Naive thymus-derived CD8-positive, alpha-beta T cell (primary cell): ENCODE results near the gene POC5. TPM values are rescaled to one million over a fixed set of nuclear protein-coding genes. Genes with fewer than 3 reads are reported as not detected.

ENCODE experiments used
- ATAC-seq, 2 donors: fragments of 150-1000 bp; cut with Tn5 transposase in 1 of 2; sonication (Bioruptor Pico), chemical (Tn5 transposase) in 1 of 2; 1 replicate in 1 of 2; 2 replicates in 1 of 2; pipeline ENCODE4 v1.10.0; 2021; ENCODE audit warnings: mild to moderate bottlenecking in 2 of 2, moderate library complexity in 2 of 2
- POLR2A ChIA-PET: fragments of 350-600 bp; sonication (Branson Sonifier 250); formaldehyde crosslinking; loops from one replicate; lab custom pipeline; 2021; ENCODE audit warnings: antibody characterized with exemption; lab: Charles Lee
- DNase-seq, 10 donors: peaks; one replicate each; pipeline versions ENCODE4 v3.0.0 to v3.0.0-alpha.2; 2020 to 2022
- H3K27ac Mint-ChIP-seq, 10 donors: one replicate each; pipeline ENCODE4 v1.8.0; 2020 to 2022; ENCODE audit warnings: mild to moderate bottlenecking in 10 of 10, mixed read lengths in 10 of 10, moderate library complexity in 4 of 10, inconsistent platforms in 1 of 10
- H3K27me3 Mint-ChIP-seq, 5 donors: one replicate each; pipeline ENCODE4 v1.8.0; 2021 to 2022; ENCODE audit warnings: mixed read lengths in 5 of 5
- H3K36me3 Mint-ChIP-seq, 3 donors: one replicate each; pipeline ENCODE4 v1.8.0; 2020 to 2022; ENCODE audit warnings: mixed read lengths in 3 of 3, mild to moderate bottlenecking in 2 of 3, inconsistent platforms in 1 of 3
- H3K4me1 Mint-ChIP-seq, 4 donors: one replicate each; pipeline ENCODE4 v1.8.0; 2021 to 2022; ENCODE audit warnings: mixed read lengths in 4 of 4
- H3K4me3 Mint-ChIP-seq, 10 donors: one replicate each; pipeline ENCODE4 v1.8.0; 2020 to 2022; ENCODE audit warnings: mild to moderate bottlenecking in 10 of 10, mixed read lengths in 10 of 10, moderate library complexity in 6 of 10, inconsistent platforms in 1 of 10
- H3K9me3 Mint-ChIP-seq, 9 donors: one replicate each; pipeline ENCODE4 v1.8.0; 2020 to 2022; ENCODE audit warnings: mixed read lengths in 9 of 9, mild to moderate bottlenecking in 3 of 9, inconsistent platforms in 1 of 9, moderate library complexity in 1 of 9
- polyA plus RNA-seq, 3 donors: library from polyadenylated mRNA; unstranded; fragments of 300-500 nt; fragmentation: Illumina TruSeq; gene quantifications; one replicate each; pipeline ENCODE4 v1.2.3, GENCODE V29; 2021
- total RNA-seq, 8 experiments: library from RNA in 2 of 8; stranded (reverse) in 2 of 8; gene quantifications; one replicate each; pipeline ENCODE4 v1.2.3 and lab custom pipeline; 2021 to 2026

Gene POC5
- total and polyA plus RNA-seq, 5 experiments from 2014 or later: 6.8 to 17.2 (median 13.3) TPM

DNA sequence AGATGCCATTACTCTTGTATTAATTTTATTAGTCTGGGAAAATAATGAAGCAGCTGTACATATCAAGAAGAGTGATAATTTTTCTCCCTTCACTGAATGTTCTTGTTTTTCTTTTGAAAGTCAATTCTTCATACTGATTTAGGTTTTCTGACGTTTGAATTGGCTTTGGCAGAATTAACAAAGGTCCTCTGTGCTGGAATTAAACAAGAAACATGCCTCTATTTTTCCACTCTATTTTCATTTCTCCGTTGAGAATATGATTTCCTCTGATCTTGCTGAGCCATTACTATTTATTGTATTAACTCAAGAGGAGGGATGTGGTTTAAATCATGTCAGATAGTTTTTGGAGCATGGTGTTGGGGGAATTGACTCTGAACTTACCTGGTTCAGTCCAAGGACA is 63.7 kb downstream of the POC5 start:
- Mint-ChIP-seq H3K4me1 (peaks cover 0 to 2% (median under 1%) of the 10 kb centered on the region in 4 donors), H3K9me3 (peaks cover 0 to 6% (median 0%) of the 10 kb centered on the region in 9 donors), H3K27me3 (peaks cover 0 to 9% (median 1%) of the 10 kb centered on the region in 5 donors), H3K4me3 (no peak overlapping the region), H3K27ac (no peak overlapping the region), H3K36me3 (no peaks in the 10 kb centered on the region)
- ATAC-seq (no peak), DNase-seq (no peak)
- POLR2A ChIA-PET: no interaction called here

DNA sequence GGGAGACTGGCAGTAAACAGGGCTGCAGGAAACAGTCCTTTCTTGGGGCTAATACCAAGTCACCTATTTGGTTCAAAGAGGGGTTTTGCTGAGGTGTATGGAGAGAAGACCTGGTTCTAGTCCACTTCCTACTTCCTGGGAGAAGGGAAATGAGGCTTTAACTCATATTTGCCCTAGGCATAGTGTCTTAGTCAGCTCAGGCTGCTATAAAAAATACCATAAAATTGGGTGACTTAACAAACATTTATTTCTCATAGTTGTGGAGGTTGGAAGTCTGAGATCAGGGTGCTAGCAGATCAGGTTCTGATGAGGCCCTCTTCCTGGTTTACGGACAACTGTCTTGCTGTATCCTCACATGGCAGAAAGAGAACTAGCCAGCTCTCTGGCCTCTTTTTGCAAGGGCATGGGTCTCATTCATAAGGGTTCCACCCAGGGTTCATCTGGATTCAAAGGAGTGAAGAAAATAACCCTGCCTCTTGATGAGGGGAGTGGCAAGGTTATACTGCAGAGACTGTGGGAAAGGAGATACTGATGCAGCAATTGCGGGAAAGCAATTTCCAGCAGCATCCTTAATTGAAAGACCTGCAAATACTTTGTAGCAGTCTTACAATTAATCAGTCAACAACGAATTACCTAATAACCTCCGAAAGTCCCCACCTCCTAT is 65.5 kb downstream of the POC5 start:
- POLR2A ChIA-PET: no interaction called here
- ATAC-seq: no peak
- Mint-ChIP-seq H3K36me3 (no peaks in the 10 kb centered on the region), H3K4me1 (peaks cover 0 to 4% (median under 1%) of the 10 kb centered on the region in 4 donors), H3K4me3 (no peak overlapping the region), H3K9me3 (peaks cover 0 to 9% (median 2%) of the 10 kb centered on the region in 9 donors), H3K27ac (no peak overlapping the region), H3K27me3 (peaks cover 0 to 9% (median 1%) of the 10 kb centered on the region in 5 donors)
- DNase-seq: no peak

DNA sequence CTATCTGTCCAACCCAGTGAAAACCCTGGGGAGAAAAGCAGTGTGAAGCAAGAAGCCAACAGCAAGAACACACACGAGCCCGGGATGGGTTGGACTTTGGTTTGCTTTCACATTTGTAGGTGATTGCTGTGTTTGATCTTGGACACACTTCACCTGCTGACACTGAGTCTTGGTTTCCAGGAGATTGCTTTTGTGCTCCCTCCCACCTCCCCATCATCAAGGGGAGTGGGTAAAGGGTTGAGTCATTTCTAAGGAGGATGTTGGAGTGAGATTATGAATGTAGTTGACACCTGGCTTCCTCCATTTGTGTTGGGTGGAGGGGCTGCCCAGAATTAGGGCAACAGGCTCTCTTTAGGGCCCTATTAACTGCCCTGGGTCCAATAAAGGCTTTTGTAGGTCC is 68.5 kb downstream of the POC5 start:
- peaks cover 0 to 2% (median 0%) of the 10 kb centered on the region in 4 donors for H3K4me1 Mint-ChIP-seq
- POLR2A ChIA-PET: no interaction called here
- H3K36me3 Mint-ChIP-seq: no peaks in the 10 kb centered on the region
- H3K27ac Mint-ChIP-seq: no peak overlapping the region
- ATAC-seq (no peak), DNase-seq (no peak)
- no peaks in the 10 kb centered on the region for H3K27me3 Mint-ChIP-seq
- no peak overlapping the region for H3K4me3 Mint-ChIP-seq
- peaks cover 0 to 9% (median 2%) of the 10 kb centered on the region in 9 donors for H3K9me3 Mint-ChIP-seq

DNA sequence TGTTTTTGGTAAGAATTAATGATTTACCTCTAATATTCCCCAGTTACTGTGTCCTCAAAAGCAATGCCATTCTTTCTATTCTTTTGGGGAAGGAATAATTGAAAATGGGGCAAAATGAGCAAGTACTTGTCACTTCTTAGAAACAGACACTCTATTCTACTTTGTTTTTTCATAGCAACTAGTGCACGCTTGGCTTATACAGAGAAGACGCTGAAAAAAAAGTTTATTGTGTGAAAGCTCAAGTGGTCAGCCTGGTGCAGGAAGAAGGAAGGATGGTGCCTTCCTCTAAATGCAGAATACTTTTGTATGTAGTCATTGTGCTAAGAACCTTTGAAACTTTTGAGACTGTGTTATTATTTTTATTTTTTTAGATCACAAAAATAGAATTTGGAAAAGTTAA is 76.4 kb downstream of the POC5 start:
- no peak overlapping the region for H3K27ac Mint-ChIP-seq
- no peaks in the 10 kb centered on the region for H3K4me1 Mint-ChIP-seq
- peaks cover 0 to 7% (median 0%) of the 10 kb centered on the region in 3 donors for H3K36me3 Mint-ChIP-seq
- ATAC-seq (no peak), DNase-seq (no peak)
- peaks cover 0 to 7% (median 0%) of the 10 kb centered on the region in 9 donors for H3K9me3 Mint-ChIP-seq
- no peak overlapping the region for H3K4me3 Mint-ChIP-seq
- POLR2A ChIA-PET: no interaction called here
- peaks cover 0 to 8% (median 0%) of the 10 kb centered on the region in 5 donors for H3K27me3 Mint-ChIP-seq

DNA sequence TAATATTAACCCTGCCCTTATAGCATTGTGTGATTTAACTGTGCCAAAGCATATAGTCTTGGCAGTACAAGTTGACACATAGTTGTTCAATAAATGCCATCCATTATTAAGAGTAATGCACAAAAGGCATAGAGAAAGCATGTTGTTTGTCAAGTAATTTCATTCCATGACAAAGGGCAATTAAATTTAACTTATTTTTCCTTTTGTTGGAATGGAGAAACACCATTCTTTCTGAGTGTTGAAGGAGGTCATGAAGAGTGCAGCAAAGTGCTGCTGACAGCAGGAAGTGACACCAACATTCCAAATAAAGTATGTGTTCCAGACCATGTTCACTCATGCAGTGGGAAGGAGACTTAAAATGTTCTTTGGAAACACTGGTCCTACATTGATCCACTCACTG is 76.8 kb downstream of the POC5 start:
- DNase-seq (no peak), ATAC-seq (no peak)
- peaks cover 0 to 8% (median 0%) of the 10 kb centered on the region in 5 donors for H3K27me3 Mint-ChIP-seq
- H3K36me3 Mint-ChIP-seq: peaks cover 0 to 7% (median 0%) of the 10 kb centered on the region in 3 donors
- POLR2A ChIA-PET: no interaction called here
- H3K4me1 Mint-ChIP-seq: no peaks in the 10 kb centered on the region
- H3K9me3 Mint-ChIP-seq: peaks cover 0 to 7% (median 0%) of the 10 kb centered on the region in 9 donors
- no peak overlapping the region for H3K4me3 Mint-ChIP-seq
- no peak overlapping the region for H3K27ac Mint-ChIP-seq

DNA sequence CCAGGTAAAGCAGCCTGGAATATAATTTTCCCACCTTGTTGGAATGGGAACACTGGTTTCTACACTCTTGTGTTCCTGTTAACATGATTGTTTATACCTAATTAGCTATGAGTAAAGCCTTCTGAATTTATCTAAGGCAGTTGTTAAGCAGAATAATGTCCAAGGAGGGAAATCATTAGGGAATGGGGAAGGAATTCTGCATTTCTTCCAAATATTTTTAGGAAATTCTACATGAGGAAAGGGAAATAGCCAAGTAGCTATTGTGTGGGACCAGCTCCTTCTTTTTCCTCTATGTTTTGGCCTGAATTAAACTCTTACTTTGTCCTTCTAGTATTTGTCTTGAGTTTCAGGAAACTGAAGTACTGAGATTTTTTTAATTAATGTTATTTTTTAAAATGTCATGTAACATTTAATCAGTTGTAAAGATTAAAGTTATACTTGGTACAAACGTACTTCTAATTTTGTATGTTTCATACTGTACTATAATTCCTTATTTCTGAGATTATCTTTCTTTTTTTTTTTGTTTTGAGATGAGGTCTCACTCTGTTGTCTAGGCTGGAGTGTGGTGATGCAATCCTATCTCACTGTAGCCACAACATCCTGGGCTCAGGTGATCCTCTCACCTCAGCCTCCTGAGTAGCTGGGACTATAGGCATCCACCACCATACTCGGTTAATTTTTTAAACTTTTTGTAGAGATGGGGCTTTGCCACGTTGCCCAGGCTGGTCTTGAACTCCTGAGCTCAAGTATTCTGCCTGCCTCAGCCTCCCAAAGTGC is 77.5 kb downstream of the POC5 start:
- Mint-ChIP-seq H3K4me1 (no peaks in the 10 kb centered on the region), H3K27me3 (peaks cover 0 to 10% (median 0%) of the 10 kb centered on the region in 5 donors), H3K4me3 (no peak overlapping the region), H3K27ac (no peak overlapping the region), H3K9me3 (peaks cover 0 to 7% (median 0%) of the 10 kb centered on the region in 9 donors), H3K36me3 (peaks cover 0 to 7% (median 0%) of the 10 kb centered on the region in 3 donors)
- DNase-seq (no peak), ATAC-seq (no peak)
- POLR2A ChIA-PET: no interaction called here

DNA sequence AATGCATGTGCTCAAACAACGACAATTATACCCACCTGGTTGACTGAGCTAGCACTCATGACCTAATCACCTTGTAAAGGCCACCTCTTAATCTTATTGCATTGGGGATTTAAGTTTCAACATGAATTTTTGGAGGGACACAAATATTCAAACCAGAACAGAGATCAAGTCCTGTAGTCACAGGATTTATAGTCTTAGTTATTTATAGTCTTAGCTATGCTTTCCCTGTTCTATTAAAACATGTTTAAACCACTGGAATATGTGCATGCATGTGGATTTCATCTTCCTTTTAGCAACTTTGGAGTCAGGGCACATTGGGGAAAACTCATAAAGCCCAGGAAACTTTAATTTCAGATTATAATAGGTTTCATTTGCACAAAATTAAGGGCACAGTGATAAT is 79.3 kb downstream of the POC5 start:
- H3K36me3 Mint-ChIP-seq: peaks cover 0 to 7% (median 0%) of the 10 kb centered on the region in 3 donors

DNA sequence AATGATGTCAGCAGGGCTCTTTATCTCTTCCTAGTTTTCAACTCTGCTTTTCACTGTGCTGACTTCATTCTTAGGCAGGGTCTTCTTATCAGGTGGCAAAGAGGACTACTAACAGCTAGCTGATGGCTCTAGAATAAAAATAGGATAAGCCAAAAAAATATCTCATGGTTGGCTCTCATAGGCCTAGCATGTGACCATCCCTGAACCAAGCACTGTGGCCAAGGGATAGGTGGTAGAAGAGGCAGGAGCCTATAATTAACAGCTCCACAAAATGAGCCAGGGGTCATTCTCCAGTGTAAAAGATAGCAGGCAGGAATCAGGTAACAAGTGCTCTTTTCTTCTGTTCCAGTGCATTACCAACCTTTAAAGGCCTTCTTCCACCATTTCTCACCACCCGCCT is 84.9 kb downstream of the POC5 start:
- Mint-ChIP-seq H3K27ac (no peak overlapping the region), H3K36me3 (peaks cover 0 to 2% (median 0%) of the 10 kb centered on the region in 3 donors), H3K27me3 (peaks cover 0 to 11% (median 0%) of the 10 kb centered on the region in 5 donors), H3K4me1 (peaks cover 0 to under 1% (median 0%) of the 10 kb centered on the region in 4 donors), H3K4me3 (no peak overlapping the region), H3K9me3 (peaks cover 0 to 2% (median 0%) of the 10 kb centered on the region in 9 donors)
- POLR2A ChIA-PET: no interaction called here
- DNase-seq (no peak), ATAC-seq (no peak)

More for the DNA sequence above, 79.3 kb downstream of the POC5 start:
- no peaks in the 10 kb centered on the region for H3K4me1 Mint-ChIP-seq
- POLR2A ChIA-PET: no interaction called here
- peaks cover 0 to 7% (median 2%) of the 10 kb centered on the region in 9 donors for H3K9me3 Mint-ChIP-seq
- H3K4me3 Mint-ChIP-seq: no peak overlapping the region
- H3K27ac Mint-ChIP-seq: no peak overlapping the region
- ATAC-seq (no peak), DNase-seq (no peak)
- H3K27me3 Mint-ChIP-seq: peaks cover 0 to 11% (median 0%) of the 10 kb centered on the region in 5 donors

DNA sequence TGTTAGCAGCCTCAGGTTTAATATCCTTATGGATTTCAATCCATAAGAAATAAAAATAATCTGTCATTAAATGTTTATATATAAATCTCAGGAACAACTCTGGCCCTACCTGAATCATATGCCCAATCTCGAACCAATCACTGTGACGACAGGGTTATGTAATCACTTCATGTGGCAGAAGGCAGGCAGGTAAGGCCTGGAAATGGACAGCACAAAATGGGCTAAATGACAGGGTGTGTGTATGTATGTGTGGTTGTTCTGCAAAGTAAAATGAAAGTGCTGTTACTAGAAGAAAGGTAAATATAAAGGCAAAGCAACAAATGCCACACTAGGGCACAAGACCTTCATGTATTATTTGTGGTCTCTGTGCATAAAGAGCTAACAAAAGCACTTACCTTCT is 86.4 kb downstream of the POC5 start:
- POLR2A ChIA-PET: no interaction called here
- peaks cover 0 to 2% (median 0%) of the 10 kb centered on the region in 9 donors for H3K9me3 Mint-ChIP-seq
- DNase-seq: no peak

DNA sequence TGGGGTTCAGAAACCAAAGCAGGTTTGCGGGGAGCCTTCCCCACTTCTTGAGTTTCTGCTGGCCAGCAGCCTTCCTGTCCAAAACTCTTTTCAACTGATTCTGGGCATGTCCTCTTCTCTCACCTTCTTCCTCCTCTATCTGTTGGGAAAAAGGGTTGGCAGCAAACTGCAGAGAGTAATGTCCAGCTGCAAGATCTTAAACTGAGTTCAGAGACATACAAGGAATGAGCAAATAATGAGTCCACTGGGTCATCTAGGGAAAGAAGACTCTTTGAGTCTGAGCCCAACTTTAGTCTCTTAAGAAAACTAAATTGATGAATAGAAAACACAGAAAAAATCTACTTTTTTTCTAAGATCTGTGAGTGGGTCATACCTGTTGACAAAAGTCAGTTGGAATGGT is 89.4 kb downstream of the POC5 start:
- no peak for ATAC-seq
- Mint-ChIP-seq H3K27me3 (no peaks in the 10 kb centered on the region), H3K36me3 (no peaks in the 10 kb centered on the region), H3K4me1 (peaks cover 0 to 3% (median 0%) of the 10 kb centered on the region in 4 donors), H3K9me3 (no peaks in the 10 kb centered on the region), H3K4me3 (no peak overlapping the region), H3K27ac (no peak overlapping the region)
- no peak for DNase-seq
- POLR2A ChIA-PET: no interaction called here

More for the DNA sequence above, 86.4 kb downstream of the POC5 start:
- no peak overlapping the region for H3K27ac Mint-ChIP-seq
- H3K27me3 Mint-ChIP-seq: peaks cover 0 to 3% (median 0%) of the 10 kb centered on the region in 5 donors
- no peaks in the 10 kb centered on the region for H3K36me3 Mint-ChIP-seq
- ATAC-seq: no peak
- no peak overlapping the region for H3K4me3 Mint-ChIP-seq
- H3K4me1 Mint-ChIP-seq: peaks cover 0 to 3% (median 0%) of the 10 kb centered on the region in 4 donors

DNA sequence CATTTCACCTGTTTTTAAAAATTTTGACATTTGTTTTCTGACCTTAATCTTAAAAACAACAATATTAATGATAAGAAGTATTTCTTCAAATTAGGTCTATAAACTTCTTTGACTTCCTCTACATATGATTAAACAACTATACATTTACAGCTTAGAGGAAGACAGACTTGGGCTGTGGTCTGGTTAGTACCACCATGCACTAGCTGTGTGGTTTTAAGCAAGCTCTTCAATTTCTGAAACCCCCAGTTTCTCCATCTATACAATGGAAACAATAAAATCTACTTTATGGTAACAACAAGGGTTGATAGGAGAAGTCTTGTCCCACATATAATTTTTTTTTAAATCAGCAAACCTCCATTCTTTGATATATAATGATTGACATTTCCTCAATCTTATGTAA is 90.3 kb downstream of the POC5 start:
- Mint-ChIP-seq H3K36me3 (no peaks in the 10 kb centered on the region), H3K4me3 (no peak overlapping the region), H3K27ac (no peak overlapping the region), H3K9me3 (no peaks in the 10 kb centered on the region), H3K27me3 (no peaks in the 10 kb centered on the region), H3K4me1 (peaks cover 0 to 3% (median 0%) of the 10 kb centered on the region in 4 donors)
- DNase-seq (no peak), ATAC-seq (no peak)
- POLR2A ChIA-PET: no interaction called here
